IMR-90 (cell line): Measurements from ENCODE around the gene GPX5. TPM values are rescaled to one million over a fixed set of nuclear protein-coding genes. Genes with fewer than 3 reads are reported as not detected.

Experiments
- ATAC-seq: fragments of 200-7000 bp; cut with Tn5 transposase; 2 replicates; pipeline ENCODE4 v1.9.1; 2020; ENCODE audit warnings: low read depth, mild to moderate bottlenecking, moderate library complexity
- BruUV-seq: library from RNA; stranded (reverse); fragments of 400-500 nt; replicated peaks from 2 replicates; lab custom pipeline; 2021; lab: Mats Ljungman, UMichigan
- CTCF ChIA-PET: fragments of 300-600 bp; formaldehyde crosslinking; extraction: SDS; loops from one replicate; lab custom pipeline; 2021; ENCODE audit warnings: antibody characterized with exemption; lab: Yijun Ruan, JAX
- POLR2A ChIA-PET: fragments of 300-600 bp; sonication (Branson Sonifier 250); formaldehyde crosslinking; loops from one replicate; lab custom pipeline; 2022; ENCODE audit warnings: antibody characterized with exemption; ENCODE audit not compliant: unreplicated experiment; lab: Charles Lee
- DNase-seq: peaks from one replicate; pipeline ENCODE4 v3.0.0; 2013
- H2AFZ ChIP-seq: replicated peaks from 2 replicates; pipeline ENCODE3; 2013; ENCODE audit warnings: low read length, mild to moderate bottlenecking; ENCODE audit not compliant: poor library complexity
- H2AK5ac ChIP-seq: 2 replicates; pipeline ENCODE4 v1.6.1; 2013; ENCODE audit warnings: low read depth, low read length, inconsistent platforms
- H2AK9ac ChIP-seq: replicated peaks from 2 replicates; pipeline ENCODE3; 2013; ENCODE audit warnings: mild to moderate bottlenecking, low read depth, low read length, moderate library complexity; ENCODE audit not compliant: poor library complexity
- H2BK120ac ChIP-seq: 2 replicates; pipeline ENCODE4 v1.6.1; 2013; ENCODE audit warnings: low read depth, low read length, inconsistent platforms
- H2BK15ac ChIP-seq: 3 replicates; pipeline ENCODE4 v1.6.1; 2013; ENCODE audit warnings: low read depth, low read length, inconsistent platforms
- H2BK20ac ChIP-seq: 2 replicates; pipeline ENCODE4 v1.6.1; 2013; ENCODE audit warnings: low read depth, mild to moderate bottlenecking, inconsistent platforms, low read length, moderate library complexity
- H2BK5ac ChIP-seq: 2 replicates; pipeline ENCODE4 v1.6.1; 2013; ENCODE audit warnings: mild to moderate bottlenecking, low read depth, low read length, inconsistent platforms; ENCODE audit not compliant: poor library complexity, severe bottlenecking
- H3K14ac ChIP-seq: replicated peaks from 2 replicates; pipeline ENCODE4 v1.6.1; 2013; ENCODE audit warnings: low read depth, low read length, inconsistent platforms
- H3K18ac ChIP-seq: 2 replicates; pipeline ENCODE4 v1.6.1; 2013; ENCODE audit warnings: low read depth, low read length, control low read depth
- H3K23ac ChIP-seq: 2 replicates; pipeline ENCODE4 v1.6.1; 2013; ENCODE audit warnings: low read depth, low read length, inconsistent platforms
- H3K27ac ChIP-seq: 2 replicates; pipeline ENCODE4 v1.5.1; 2013; ENCODE audit warnings: mild to moderate bottlenecking, control low read depth, low read length; ENCODE audit not compliant: insufficient read depth
- H3K27me3 ChIP-seq: 2 replicates; pipeline ENCODE4 v1.6.1; 2013; ENCODE audit warnings: low read length; ENCODE audit not compliant: control insufficient read depth, insufficient read depth
- H3K36me3 ChIP-seq: 2 replicates; pipeline ENCODE4 v1.6.1; 2013; ENCODE audit warnings: low read length, mixed read lengths; ENCODE audit not compliant: control insufficient read depth, insufficient read depth
- H3K4ac ChIP-seq: 2 replicates; pipeline ENCODE4 v1.6.1; 2013; ENCODE audit warnings: low read depth, low read length, inconsistent platforms
- H3K4me1 ChIP-seq: 2 replicates; pipeline ENCODE4 v1.6.1; 2013; ENCODE audit warnings: low read length, mixed read lengths; ENCODE audit not compliant: control insufficient read depth, insufficient read depth
- H3K4me2 ChIP-seq: 2 replicates; pipeline ENCODE4 v1.6.1; 2013; ENCODE audit warnings: low read depth, mild to moderate bottlenecking, control low read depth, low read length, moderate library complexity
- H3K4me3 ChIP-seq: 2 replicates; pipeline ENCODE4 v1.5.1; 2013; ENCODE audit warnings: low read depth, mild to moderate bottlenecking, control low read depth, low read length, moderate library complexity; ENCODE audit not compliant: insufficient read depth
- H3K56ac ChIP-seq: 2 replicates; pipeline ENCODE4 v1.6.1; 2013; ENCODE audit warnings: low read length, inconsistent platforms; ENCODE audit not compliant: insufficient read depth; ENCODE audit errors: extremely low read depth
- H3K79me1 ChIP-seq, 2 experiments: 2 replicates each; pipeline ENCODE4 v1.6.1; 2013; ENCODE audit warnings: low read length in 2 of 2, inconsistent platforms in 1 of 2, low read depth in 1 of 2
- H3K9ac ChIP-seq: 2 replicates; pipeline ENCODE4 v1.6.1; 2013; ENCODE audit warnings: low read depth, low read length, control low read depth
- H3K9me1 ChIP-seq: 2 replicates; pipeline ENCODE4 v1.6.1; 2013; ENCODE audit warnings: low read length, inconsistent platforms; ENCODE audit not compliant: insufficient read depth
- H3K9me3 ChIP-seq: 2 replicates; pipeline ENCODE4 v1.6.1; 2013; ENCODE audit warnings: low read length; ENCODE audit not compliant: control insufficient read depth, insufficient read depth
- H4K20me1 ChIP-seq: 2 replicates; pipeline ENCODE4 v1.6.1; 2013; ENCODE audit warnings: low read length, inconsistent platforms; ENCODE audit not compliant: insufficient read depth
- H4K5ac ChIP-seq: 2 replicates; pipeline ENCODE4 v1.6.1; 2013; ENCODE audit warnings: mild to moderate bottlenecking, low read depth, low read length, control low read depth
- H4K8ac ChIP-seq, 2 experiments: 2 replicates each; pipeline ENCODE4 v1.6.1; 2013; ENCODE audit warnings: low read depth in 2 of 2, low read length in 2 of 2, control low read depth in 1 of 2, inconsistent platforms in 1 of 2
- H4K91ac ChIP-seq: 2 replicates; pipeline ENCODE4 v1.6.1; 2013; ENCODE audit warnings: low read depth, low read length, inconsistent platforms; ENCODE audit not compliant: insufficient read depth
- BHLHE40 ChIP-seq: fragments of 150-350 bp; IDR thresholded peaks from 2 replicates; pipeline ENCODE4 v1.6.1; 2016; ENCODE audit warnings: mild to moderate bottlenecking, low read depth, low read length
- CEBPB ChIP-seq: IDR thresholded peaks from 2 replicates; pipeline ENCODE4 v1.6.1; 2012; ENCODE audit warnings: low read depth, low read length, improper control_type of control experiment
- CHD1 ChIP-seq: IDR thresholded peaks from 2 replicates; pipeline ENCODE4 v1.6.1; 2012; ENCODE audit warnings: low read depth, low read length, improper control_type of control experiment
- ELK1 ChIP-seq: fragments of 150-350 bp; IDR thresholded peaks from 2 replicates; pipeline ENCODE4 v1.6.1; 2016; ENCODE audit warnings: low read depth, mild to moderate bottlenecking, low read length, moderate library complexity, borderline replicate concordance
- FOS ChIP-seq: fragments of 150-350 bp; IDR thresholded peaks from 2 replicates; pipeline ENCODE4 v1.6.1; 2016; ENCODE audit warnings: low read depth, low read length
- MAFK ChIP-seq: IDR thresholded peaks from 2 replicates; pipeline ENCODE4 v1.6.1; 2012; ENCODE audit warnings: low read depth, low read length, improper control_type of control experiment
- MAZ ChIP-seq: IDR thresholded peaks from 2 replicates; pipeline ENCODE4 v1.6.1; 2012; ENCODE audit warnings: low read depth, mild to moderate bottlenecking, low read length, improper control_type of control experiment, moderate library complexity, borderline replicate concordance
- MXI1 ChIP-seq: IDR thresholded peaks from 2 replicates; pipeline ENCODE4 v1.6.1; 2012; ENCODE audit warnings: low read depth, mild to moderate bottlenecking, low read length, moderate library complexity, borderline replicate concordance
- NFE2L2 ChIP-seq: fragments of 150-350 bp; IDR thresholded peaks from 2 replicates; pipeline ENCODE4 v1.6.1; 2016; ENCODE audit warnings: low read depth, mild to moderate bottlenecking, low read length
- POLR2A ChIP-seq: IDR thresholded peaks from 2 replicates; pipeline ENCODE4 v1.6.1; 2012; ENCODE audit warnings: mild to moderate bottlenecking, low read depth, low read length
- RAD21 ChIP-seq: IDR thresholded peaks from 2 replicates; pipeline ENCODE4 v1.6.1; 2012; ENCODE audit warnings: low read length, improper control_type of control experiment
- RCOR1 ChIP-seq: IDR thresholded peaks from 2 replicates; pipeline ENCODE4 v1.6.1; 2012; ENCODE audit warnings: mild to moderate bottlenecking, low read length, improper control_type of control experiment; ENCODE audit not compliant: insufficient replicate concordance
- RFX5 ChIP-seq: IDR thresholded peaks from 2 replicates; pipeline ENCODE4 v1.8.0; 2012; ENCODE audit warnings: low read depth, mild to moderate bottlenecking, low read length, moderate library complexity
- SMC3 ChIP-seq: fragments of 150-350 bp; IDR thresholded peaks from 2 replicates; pipeline ENCODE4 v1.6.1; 2016; ENCODE audit warnings: low read depth, mild to moderate bottlenecking, antibody characterized with exemption, low read length, moderate library complexity
- USF2 ChIP-seq: fragments of 150-350 bp; IDR thresholded peaks from 2 replicates; pipeline ENCODE4 v1.6.1; 2017; ENCODE audit warnings: mild to moderate bottlenecking, antibody characterized with exemption, low read length, low read depth
- WGBS, 2 experiments: methylation state at CpG; one replicate each; pipeline versions ENCODE4 v1.1.5 to v1.1.7; 2013; ENCODE audit warnings: missing lambda C conversion rate in 2 of 2; ENCODE audit not compliant: insufficient read length in 1 of 2; ENCODE audit errors: extremely low coverage in 2 of 2; 5-methylcytosine and 5-hydroxymethylcytosine counted together
- dilution Hi-C: fragments of 300-500 bp; cut with HindIII; formaldehyde crosslinking; loops from one replicate; pipeline ENCODE4 v1.14.3; 2018; ENCODE audit warnings: low sequenced_read_pairs; ENCODE audit not compliant: unreplicated experiment
- in situ Hi-C: fragments of 300-500 bp; cut with MboI; formaldehyde crosslinking; loops from 3 replicates; pipeline ENCODE4 v1.14.3; 2019; ENCODE audit warnings: low sequenced_read_pairs, inconsistent platforms, mixed read lengths
- intact Hi-C: fragments of 100-400 bp; cut with micrococcal nuclease; formaldehyde crosslinking; loops from 2 replicates; pipeline ENCODE4 v1.10.0; 2022
- polyA plus RNA-seq, 3 experiments: library from polyadenylated mRNA; depleted of rRNA; stranded (reverse); fragments of >200 nt; gene quantifications; 2 replicates each; pipeline ENCODE4 v1.2.3, GENCODE V29; 2012; ENCODE audit warnings: low replicate concordance in 1 of 3
- total RNA-seq: library from RNA; depleted of rRNA; stranded (reverse); fragments of >200 nt; gene quantifications from 2 replicates; pipeline ENCODE4 v1.2.3, GENCODE V29; 2012
- TF ChIP-seq, protein P1 (sequence below): conservative IDR thresholded peaks from 2 replicates; pipeline ENCODE4 v1.5.1; 2012; ENCODE audit warnings: mild to moderate bottlenecking, low read depth, low read length, improper control_type of control experiment

Gene GPX5
- total and polyA plus RNA-seq, 2 of the 4 experiments (the other 2 are of a cell fraction), result not detected

- Histone ChIP-seq H3K4ac (no peak overlapping the region), H3K23ac (no peak overlapping the region), H4K91ac (no peak overlapping the region), H3K36me3 (no peaks in the 10 kb centered on the region), H4K5ac (no peak overlapping the region), H3K9me3 (no peaks in the 10 kb centered on the region), H3K18ac (no peak overlapping the region), H3K27me3 (no peaks in the 10 kb centered on the region), H3K79me1 (no peaks in the 10 kb centered on the region), H4K8ac (no peak overlapping the region), H3K27ac (no peak overlapping the region), H3K14ac (no peak overlapping the region), H2BK5ac (no peak overlapping the region), H3K9ac (no peak overlapping the region), H2AFZ (no peak overlapping the region), H3K56ac (no peak overlapping the region), H2BK15ac (no peak overlapping the region), H2BK120ac (no peak overlapping the region), H4K20me1 (no peaks in the 10 kb centered on the region), H2AK9ac (no peak overlapping the region), H3K4me3 (no peak overlapping the region), H3K4me2 (no peak overlapping the region), H3K9me1 (no peaks in the 10 kb centered on the region), H3K4me1 (no peaks in the 10 kb centered on the region), H2AK5ac (no peak overlapping the region), H2BK20ac (no peak overlapping the region)
- dilution Hi-C loops (no loop called here), intact Hi-C loops (no loop called here), in situ Hi-C loops (no loop called here)
- ChIA-PET CTCF (interaction anchor here (0.6 kb wide), 1 partner anchor 87 kb away, joined by 3 read pairs; no protein-coding TSS in a partner anchor), POLR2A (no interaction called here)
- BruUV-seq, result no TSS peak
- ATAC-seq (no peak), DNase-seq (no peak)
- WGBS, 2 experiments, result 73% methylated on average over 3 of the region's 12 CpGs; no CpG with 5 or more reads in 1 of the 2 experiments
- TF ChIP-seq SMC3, result no peak
- TF ChIP-seq MAZ, result no peak
- TF ChIP-seq FOS, result no peak
- no peak for TF ChIP-seq CEBPB
- no peak for TF ChIP-seq RCOR1
- TF ChIP-seq POLR2A, result no peak
- no peak for TF ChIP-seq MXI1
- TF ChIP-seq USF2, result no peak
- no peak for TF ChIP-seq RFX5
- TF ChIP-seq NFE2L2, result no peak
- TF ChIP-seq BHLHE40, result no peak
- no peak for TF ChIP-seq MAFK
- TF ChIP-seq, protein P1, sequence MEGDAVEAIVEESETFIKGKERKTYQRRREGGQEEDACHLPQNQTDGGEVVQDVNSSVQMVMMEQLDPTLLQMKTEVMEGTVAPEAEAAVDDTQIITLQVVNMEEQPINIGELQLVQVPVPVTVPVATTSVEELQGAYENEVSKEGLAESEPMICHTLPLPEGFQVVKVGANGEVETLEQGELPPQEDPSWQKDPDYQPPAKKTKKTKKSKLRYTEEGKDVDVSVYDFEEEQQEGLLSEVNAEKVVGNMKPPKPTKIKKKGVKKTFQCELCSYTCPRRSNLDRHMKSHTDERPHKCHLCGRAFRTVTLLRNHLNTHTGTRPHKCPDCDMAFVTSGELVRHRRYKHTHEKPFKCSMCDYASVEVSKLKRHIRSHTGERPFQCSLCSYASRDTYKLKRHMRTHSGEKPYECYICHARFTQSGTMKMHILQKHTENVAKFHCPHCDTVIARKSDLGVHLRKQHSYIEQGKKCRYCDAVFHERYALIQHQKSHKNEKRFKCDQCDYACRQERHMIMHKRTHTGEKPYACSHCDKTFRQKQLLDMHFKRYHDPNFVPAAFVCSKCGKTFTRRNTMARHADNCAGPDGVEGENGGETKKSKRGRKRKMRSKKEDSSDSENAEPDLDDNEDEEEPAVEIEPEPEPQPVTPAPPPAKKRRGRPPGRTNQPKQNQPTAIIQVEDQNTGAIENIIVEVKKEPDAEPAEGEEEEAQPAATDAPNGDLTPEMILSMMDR, result no peak
- TF ChIP-seq RAD21, result no peak
- no peak for TF ChIP-seq CHD1
- no peak for TF ChIP-seq ELK1
Measured at GRCh38 chr6:28566527-28567252, 41.0 kb downstream of the GPX5 start.
